Measurements from ENCODE around the gene GPR84.
"Not testable (repeated sequence)": the region's sequence is repeated elsewhere in the genome, so short reads cannot be mapped to it uniquely, and the experiment has no call there.

Gene GPR84

DNA sequence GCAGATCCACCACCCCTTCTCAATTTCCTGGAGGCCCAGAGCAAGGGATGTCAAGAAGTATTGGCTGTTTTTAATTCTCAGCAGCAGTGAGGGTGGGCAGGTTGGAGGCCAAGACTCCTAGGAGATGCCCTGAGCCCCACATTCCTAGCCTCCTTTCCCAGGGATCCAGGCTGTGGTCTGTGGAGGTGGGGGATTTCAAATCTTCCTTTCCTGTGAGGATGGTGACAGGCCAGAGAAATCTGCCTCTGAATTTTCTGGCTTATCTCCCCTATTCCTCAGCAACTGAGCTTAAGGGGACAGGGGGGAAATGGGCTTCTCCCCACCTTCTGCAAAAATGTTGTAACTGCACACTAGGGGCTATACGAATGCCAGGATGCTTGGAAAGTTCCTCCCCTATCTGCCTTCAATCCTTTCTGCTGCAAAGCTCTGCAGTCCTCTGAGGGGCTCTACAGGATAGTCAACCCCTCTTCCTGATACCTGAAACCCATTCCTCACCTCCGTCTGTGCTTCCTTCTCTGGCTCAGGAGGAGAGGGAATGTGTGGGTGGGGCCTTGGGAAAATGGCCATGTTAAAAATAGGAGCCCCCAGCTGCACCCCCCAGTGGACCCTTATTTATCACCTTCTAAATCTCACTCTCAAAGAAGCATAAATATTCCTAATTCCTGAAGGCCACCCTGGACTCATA lies 6.6 kb downstream of the GPR84 start:
- Histone ChIP-seq H2BK5ac (ENCODE audit: low read length) (peak overlapping the region; percentile 77), H4K8ac (ENCODE audit: low read depth, low read length) (no peak overlapping the region), H3K23ac (ENCODE audit: low read length) (peak overlapping the region; percentile 48), H3K4me3 (ENCODE audit: low read length) (no peak overlapping the region), H2BK120ac (ENCODE audit: low read depth, low read length) (peak overlapping the region; percentile 49), H3K79me1 (ENCODE audit: low read length) (no peaks in the 10 kb centered on the region), H3K4ac (ENCODE audit: low read depth, low read length) (peak overlapping the region; percentile 82), H2AK5ac (ENCODE audit: low read length) (peak overlapping the region; percentile 98), H2BK15ac (replicated peaks; ENCODE audit: low read depth) (no peak overlapping the region), H4K5ac (ENCODE audit: low read length) (no peak overlapping the region), H3K79me2 (ENCODE audit: control insufficient read depth, insufficient read depth, low read length) (no peaks in the 10 kb centered on the region), H3K27me3 (ENCODE audit: insufficient read depth, low read length, poor library complexity) (no peaks in the 10 kb centered on the region), H3K9ac (ENCODE audit: low read length) (peak overlapping the region; percentile 97), H3K4me2 (ENCODE audit: low read length) (peak overlapping the region; percentile 28), H3K27ac (ENCODE audit: low read depth, low read length) (peak overlapping the region; percentile 93), H3K4me1 (ENCODE audit: control insufficient read depth, low read depth, low read length) (peaks cover 25% of the 10 kb centered on the region), H3K36me3 (ENCODE audit: control insufficient read depth, insufficient read depth, low read length) (no peaks in the 10 kb centered on the region), H3K18ac (ENCODE audit: low read length) (peak overlapping the region; percentile 62), H3K56ac (ENCODE audit: low read length) (peak overlapping the region; percentile 100)
- WGBS (ENCODE audit: extremely low coverage, insufficient coverage, low lambda C conversion rate) = no CpG with 5 or more reads among the region's 2 CpGs
- peak; percentile 60 for DNase-seq

DNA sequence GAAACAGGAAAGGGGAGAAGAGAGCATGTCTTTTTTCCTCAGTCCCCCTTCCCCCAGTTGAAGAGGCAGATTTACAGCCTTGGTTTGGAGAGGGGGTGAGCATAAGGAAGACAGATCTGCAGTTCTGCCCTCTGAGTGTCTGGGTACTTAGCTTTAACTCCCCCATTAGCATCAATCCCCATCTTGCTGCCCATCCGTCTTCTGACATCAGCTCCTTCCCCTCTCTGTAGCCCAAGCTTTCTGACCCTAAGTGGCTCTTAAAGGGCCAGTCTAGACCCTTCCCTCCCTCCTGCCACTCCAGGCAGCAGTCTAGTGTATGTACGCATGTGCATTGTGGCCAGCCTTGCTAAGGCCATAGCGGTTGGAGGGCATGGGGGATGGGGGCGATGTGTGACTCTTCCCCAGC lies 7.3 kb downstream of the GPR84 start:
- Histone ChIP-seq H2BK5ac (ENCODE audit: low read length) (peak overlapping the region; percentile 77), H3K9ac (ENCODE audit: low read length) (peak overlapping the region; percentile 97), H3K4me1 (ENCODE audit: control insufficient read depth, low read depth, low read length) (peaks cover 29% of the 10 kb centered on the region), H3K27me3 (ENCODE audit: insufficient read depth, low read length, poor library complexity) (no peaks in the 10 kb centered on the region), H3K27ac (ENCODE audit: low read depth, low read length) (peak overlapping the region; percentile 93), H3K23ac (ENCODE audit: low read length) (no peak overlapping the region), H3K4me2 (ENCODE audit: low read length) (no peak overlapping the region), H3K4me3 (ENCODE audit: low read length) (no peak overlapping the region), H3K79me2 (ENCODE audit: control insufficient read depth, insufficient read depth, low read length) (no peaks in the 10 kb centered on the region), H4K8ac (ENCODE audit: low read depth, low read length) (no peak overlapping the region), H2AK5ac (ENCODE audit: low read length) (peak overlapping the region; percentile 98), H3K36me3 (ENCODE audit: control insufficient read depth, insufficient read depth, low read length) (no peaks in the 10 kb centered on the region), H2BK15ac (replicated peaks; ENCODE audit: low read depth) (no peak overlapping the region), H3K79me1 (ENCODE audit: low read length) (no peaks in the 10 kb centered on the region), H3K18ac (ENCODE audit: low read length) (peak overlapping the region; percentile 3), H3K56ac (ENCODE audit: low read length) (peak overlapping the region; percentile 100), H3K4ac (ENCODE audit: low read depth, low read length) (no peak overlapping the region), H2BK120ac (ENCODE audit: low read depth, low read length) (peak overlapping the region; percentile 49), H4K5ac (ENCODE audit: low read length) (no peak overlapping the region)
- no CpG with 5 or more reads among the region's 4 CpGs for WGBS (ENCODE audit: extremely low coverage, insufficient coverage, low lambda C conversion rate)
- DNase-seq = peak; percentile 60

DNA sequence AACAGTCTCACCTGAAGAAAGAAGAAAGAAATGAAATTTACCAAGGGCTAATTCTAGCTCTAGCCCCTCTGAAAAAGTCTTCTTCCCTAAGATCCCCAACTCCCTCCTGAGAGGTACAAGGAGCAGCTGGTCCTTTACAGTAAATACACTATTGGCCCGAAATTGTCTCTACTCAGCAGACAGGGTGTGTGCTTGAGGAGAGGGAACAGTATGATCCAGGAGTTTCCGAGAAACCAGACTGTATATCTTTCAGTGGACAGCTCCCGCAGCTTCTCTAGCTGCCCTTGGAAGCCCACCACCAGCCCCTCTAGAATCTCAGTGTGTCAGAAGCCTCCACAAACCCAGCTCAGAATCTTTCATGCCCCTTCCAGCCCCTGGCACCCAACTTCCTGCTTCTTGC lies 8.1 kb downstream of the GPR84 start:
- Histone ChIP-seq H3K79me2 (ENCODE audit: control insufficient read depth, insufficient read depth, low read length) (no peaks in the 10 kb centered on the region), H3K4me2 (ENCODE audit: low read length) (no peak overlapping the region), H3K4me1 (ENCODE audit: control insufficient read depth, low read depth, low read length) (peaks cover 36% of the 10 kb centered on the region), H3K27me3 (ENCODE audit: insufficient read depth, low read length, poor library complexity) (no peaks in the 10 kb centered on the region), H4K8ac (ENCODE audit: low read depth, low read length) (no peak overlapping the region), H3K79me1 (ENCODE audit: low read length) (no peaks in the 10 kb centered on the region), H3K9ac (ENCODE audit: low read length) (peak overlapping the region; percentile 97), H3K4ac (ENCODE audit: low read depth, low read length) (no peak overlapping the region), H2BK5ac (ENCODE audit: low read length) (peak overlapping the region; percentile 5), H2BK120ac (ENCODE audit: low read depth, low read length) (peak overlapping the region; percentile 54), H3K56ac (ENCODE audit: low read length) (peak overlapping the region; percentile 68), H3K4me3 (ENCODE audit: low read length) (no peak overlapping the region), H3K23ac (ENCODE audit: low read length) (no peak overlapping the region), H3K36me3 (ENCODE audit: control insufficient read depth, insufficient read depth, low read length) (no peaks in the 10 kb centered on the region), H3K18ac (ENCODE audit: low read length) (peak overlapping the region; percentile 3), H2AK5ac (ENCODE audit: low read length) (no peak overlapping the region), H2BK15ac (replicated peaks; ENCODE audit: low read depth) (peak overlapping the region; percentile 37), H4K5ac (ENCODE audit: low read length) (no peak overlapping the region), H3K27ac (ENCODE audit: low read depth, low read length) (peak overlapping the region; percentile 37)
- no peak for DNase-seq
- WGBS (ENCODE audit: extremely low coverage, insufficient coverage, low lambda C conversion rate) = no CpG with 5 or more reads among the region's 3 CpGs

DNA sequence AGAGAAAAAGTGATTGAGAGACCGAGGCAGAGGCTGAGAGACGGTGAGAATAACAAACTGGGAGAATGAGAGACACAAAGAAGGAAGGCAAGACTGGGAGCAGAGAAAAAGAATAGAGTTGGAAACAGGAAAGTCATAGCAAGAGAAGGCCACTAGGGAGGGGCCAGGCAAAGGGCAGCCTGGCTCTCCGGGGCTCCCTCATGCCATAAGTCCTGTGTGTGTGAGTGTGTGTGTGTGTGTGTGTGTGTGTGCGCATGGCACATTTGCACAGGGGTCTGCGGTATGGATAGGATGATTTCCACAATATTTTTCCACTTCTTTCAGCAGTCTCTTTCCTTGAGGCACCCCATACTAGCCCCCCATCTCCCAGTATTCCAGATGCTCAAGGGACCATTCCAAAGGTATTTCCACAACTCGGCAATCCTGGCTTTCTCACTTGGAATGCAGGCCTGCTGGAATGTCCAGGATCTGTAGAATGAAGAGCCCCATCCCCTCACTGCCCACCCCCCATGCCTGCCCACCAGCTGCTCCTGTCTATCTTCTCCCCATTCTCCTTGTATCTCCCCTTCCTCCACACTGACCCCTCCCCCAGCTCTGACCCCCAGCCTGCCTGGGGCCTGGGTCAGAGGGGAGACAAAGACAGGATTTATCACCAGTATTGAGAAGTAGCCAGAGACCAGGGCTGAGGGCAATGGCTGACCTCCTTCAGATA lies 9.0 kb downstream of the GPR84 start:
- Histone ChIP-seq H3K79me2 (ENCODE audit: control insufficient read depth, insufficient read depth, low read length) (no peaks in the 10 kb centered on the region), H3K4ac (ENCODE audit: low read depth, low read length) (no peak overlapping the region), H3K4me2 (ENCODE audit: low read length) (no peak overlapping the region), H3K9ac (ENCODE audit: low read length) (peak overlapping the region; percentile 14), H3K23ac (ENCODE audit: low read length) (no peak overlapping the region), H3K56ac (ENCODE audit: low read length) (peak overlapping the region; percentile 72), H3K27me3 (ENCODE audit: insufficient read depth, low read length, poor library complexity) (no peaks in the 10 kb centered on the region), H4K8ac (ENCODE audit: low read depth, low read length) (no peak overlapping the region), H3K79me1 (ENCODE audit: low read length) (no peaks in the 10 kb centered on the region), H2BK120ac (ENCODE audit: low read depth, low read length) (no peak overlapping the region), H3K18ac (ENCODE audit: low read length) (no peak overlapping the region), H3K27ac (ENCODE audit: low read depth, low read length) (peak overlapping the region; percentile 37), H4K5ac (ENCODE audit: low read length) (no peak overlapping the region), H3K4me1 (ENCODE audit: control insufficient read depth, low read depth, low read length) (peaks cover 36% of the 10 kb centered on the region), H2AK5ac (ENCODE audit: low read length) (no peak overlapping the region), H2BK5ac (ENCODE audit: low read length) (peak overlapping the region; percentile 38), H3K4me3 (ENCODE audit: low read length) (no peak overlapping the region), H3K36me3 (ENCODE audit: control insufficient read depth, insufficient read depth, low read length) (peaks cover under 1% of the 10 kb centered on the region), H2BK15ac (replicated peaks; ENCODE audit: low read depth) (no peak overlapping the region)
- no CpG with 5 or more reads among the region's 6 CpGs for WGBS (ENCODE audit: extremely low coverage, insufficient coverage, low lambda C conversion rate)
- DNase-seq = peak; percentile 63

DNA sequence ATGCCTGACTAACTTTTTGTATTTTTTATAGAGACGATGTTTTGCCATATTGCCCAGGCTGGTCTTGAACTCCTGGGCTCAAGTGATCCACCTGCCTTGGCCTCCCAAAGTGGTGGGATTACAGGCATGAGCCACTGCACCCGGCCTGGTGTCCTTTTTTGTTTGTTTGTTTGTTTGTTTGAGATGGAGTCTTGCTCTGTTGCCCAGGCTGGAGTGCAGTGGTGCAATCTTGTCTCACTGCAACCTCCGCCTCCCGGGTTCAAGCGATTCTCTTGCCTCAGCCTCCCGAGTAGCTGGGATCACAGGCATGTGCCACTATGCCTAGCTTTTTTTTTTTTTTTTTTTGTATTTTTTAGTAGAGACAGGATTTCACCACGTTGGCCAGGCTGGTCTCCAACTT lies 10.0 kb downstream of the GPR84 start:
- not testable (repeated sequence) for H3K79me2 ChIP-seq (ENCODE audit: control insufficient read depth, insufficient read depth, low read length); H3K56ac ChIP-seq (ENCODE audit: low read length); H2AK5ac ChIP-seq (ENCODE audit: low read length); DNase-seq; H3K4me3 ChIP-seq (ENCODE audit: low read length); H3K9ac ChIP-seq (ENCODE audit: low read length); H3K18ac ChIP-seq (ENCODE audit: low read length); H4K8ac ChIP-seq (ENCODE audit: low read depth, low read length); H4K5ac ChIP-seq (ENCODE audit: low read length); H3K27ac ChIP-seq (ENCODE audit: low read depth, low read length); H2BK15ac ChIP-seq (replicated peaks; ENCODE audit: low read depth); H3K79me1 ChIP-seq (ENCODE audit: low read length); H3K27me3 ChIP-seq (ENCODE audit: insufficient read depth, low read length, poor library complexity); H3K23ac ChIP-seq (ENCODE audit: low read length); H3K4me2 ChIP-seq (ENCODE audit: low read length); H2BK5ac ChIP-seq (ENCODE audit: low read length); H3K36me3 ChIP-seq (ENCODE audit: control insufficient read depth, insufficient read depth, low read length); H3K4ac ChIP-seq (ENCODE audit: low read depth, low read length); H2BK120ac ChIP-seq (ENCODE audit: low read depth, low read length)
- peaks cover 36% of the 10 kb centered on the region for H3K4me1 ChIP-seq (ENCODE audit: control insufficient read depth, low read depth, low read length)
- no CpG with 5 or more reads among the region's 7 CpGs for WGBS (ENCODE audit: extremely low coverage, insufficient coverage, low lambda C conversion rate)

Data from mesendoderm (in vitro differentiated cells).